ENCODE data around the gene PLCB1.
A peak's percentile ranks its signal among the peaks of the same experiment; 100 is the strongest.

The PLCB1 gene

DNA sequence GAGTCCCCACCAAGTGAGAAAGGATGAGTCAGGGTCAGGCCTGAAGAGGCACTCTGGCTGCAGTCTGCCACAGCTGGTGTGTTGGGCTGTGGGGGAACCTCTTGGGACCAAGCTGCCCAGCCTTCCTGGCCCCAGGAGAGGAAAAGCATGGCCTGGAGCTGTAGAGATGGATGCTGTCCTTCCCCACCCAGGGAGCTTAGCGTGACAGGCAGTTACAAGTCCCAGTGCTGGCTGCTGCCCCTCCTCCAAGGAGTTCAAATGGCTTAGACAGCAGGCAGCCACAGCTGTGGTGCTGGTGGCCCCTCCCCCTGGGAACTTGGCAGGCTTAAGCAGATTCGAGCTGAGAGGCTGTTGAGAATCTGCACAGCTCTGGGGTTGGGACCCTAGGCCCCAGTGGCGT lies 253.2 kb downstream of the PLCB1 start:
- DNase-seq (ENCODE audit: low spot score) = no peak
- TF ChIP-seq, protein P1, sequence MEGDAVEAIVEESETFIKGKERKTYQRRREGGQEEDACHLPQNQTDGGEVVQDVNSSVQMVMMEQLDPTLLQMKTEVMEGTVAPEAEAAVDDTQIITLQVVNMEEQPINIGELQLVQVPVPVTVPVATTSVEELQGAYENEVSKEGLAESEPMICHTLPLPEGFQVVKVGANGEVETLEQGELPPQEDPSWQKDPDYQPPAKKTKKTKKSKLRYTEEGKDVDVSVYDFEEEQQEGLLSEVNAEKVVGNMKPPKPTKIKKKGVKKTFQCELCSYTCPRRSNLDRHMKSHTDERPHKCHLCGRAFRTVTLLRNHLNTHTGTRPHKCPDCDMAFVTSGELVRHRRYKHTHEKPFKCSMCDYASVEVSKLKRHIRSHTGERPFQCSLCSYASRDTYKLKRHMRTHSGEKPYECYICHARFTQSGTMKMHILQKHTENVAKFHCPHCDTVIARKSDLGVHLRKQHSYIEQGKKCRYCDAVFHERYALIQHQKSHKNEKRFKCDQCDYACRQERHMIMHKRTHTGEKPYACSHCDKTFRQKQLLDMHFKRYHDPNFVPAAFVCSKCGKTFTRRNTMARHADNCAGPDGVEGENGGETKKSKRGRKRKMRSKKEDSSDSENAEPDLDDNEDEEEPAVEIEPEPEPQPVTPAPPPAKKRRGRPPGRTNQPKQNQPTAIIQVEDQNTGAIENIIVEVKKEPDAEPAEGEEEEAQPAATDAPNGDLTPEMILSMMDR (IDR thresholded peaks at IDR 0.05; ENCODE audit: extremely low read depth, missing control alignments) = no peak

DNA sequence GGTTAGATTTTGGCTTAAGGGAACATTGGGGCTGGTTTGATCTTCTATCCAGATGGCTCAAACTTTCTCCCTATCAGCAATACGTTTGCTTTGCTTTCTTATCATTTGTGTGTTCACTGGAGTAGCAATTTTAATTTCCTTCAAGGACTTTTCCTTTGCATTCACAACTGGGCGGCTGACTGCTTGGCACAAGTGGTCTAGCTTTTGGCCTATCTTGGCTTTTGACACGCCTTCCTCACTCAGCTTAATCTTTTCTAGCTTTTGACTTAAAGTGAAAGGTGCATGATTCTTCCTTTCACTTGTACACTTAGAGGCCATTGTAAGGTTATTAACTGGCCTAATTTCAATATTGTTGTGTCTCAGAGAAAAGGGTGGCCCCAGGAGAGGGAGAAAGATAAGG lies 254.9 kb downstream of the PLCB1 start:
- TF ChIP-seq, protein P1 (IDR thresholded peaks at IDR 0.05; ENCODE audit: extremely low read depth, missing control alignments) = no peak
- DNase-seq (ENCODE audit: low spot score) = no peak

DNA sequence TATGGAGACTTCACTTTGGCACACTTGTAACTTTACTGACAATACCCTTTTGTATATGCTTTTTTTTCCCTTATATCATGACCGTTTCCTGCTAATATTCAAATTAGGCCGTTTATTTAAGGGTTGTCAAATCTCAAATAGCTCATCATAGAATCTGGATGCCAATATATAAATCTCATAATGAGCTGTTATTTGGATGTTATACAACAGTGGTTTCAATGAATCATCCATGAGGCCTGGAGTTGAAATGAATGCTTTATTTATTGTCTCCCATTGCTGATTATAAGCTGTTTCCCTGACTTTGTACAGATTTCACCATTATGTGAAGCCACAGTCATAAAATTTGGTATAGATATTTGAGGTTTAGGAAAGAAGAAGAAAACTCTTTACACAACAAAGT lies 256.1 kb downstream of the PLCB1 start:
- no peak for DNase-seq (ENCODE audit: low spot score)
- TF ChIP-seq, protein P1 (IDR thresholded peaks at IDR 0.05; ENCODE audit: extremely low read depth, missing control alignments) = no peak

DNA sequence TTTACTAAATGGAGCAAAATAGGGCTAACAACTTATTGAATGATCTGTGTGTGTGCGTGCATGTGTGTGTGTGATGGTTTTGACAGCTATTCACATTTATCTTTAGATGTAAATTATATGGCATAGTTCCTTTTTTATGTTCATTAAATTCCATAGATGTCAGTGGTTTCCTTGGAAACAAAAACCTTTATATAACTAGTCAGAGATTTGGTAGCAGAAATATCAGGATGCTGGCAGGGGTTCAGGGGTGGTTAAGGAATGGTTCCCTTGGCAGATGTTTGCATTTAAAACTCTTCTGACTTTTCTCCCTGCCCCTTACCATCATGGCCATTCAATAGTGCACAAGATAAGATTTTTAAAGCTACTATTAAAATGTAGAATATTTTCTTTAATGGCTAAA lies 256.6 kb downstream of the PLCB1 start:
- TF ChIP-seq, protein P1 (IDR thresholded peaks at IDR 0.05; ENCODE audit: extremely low read depth, missing control alignments) = no peak

DNA sequence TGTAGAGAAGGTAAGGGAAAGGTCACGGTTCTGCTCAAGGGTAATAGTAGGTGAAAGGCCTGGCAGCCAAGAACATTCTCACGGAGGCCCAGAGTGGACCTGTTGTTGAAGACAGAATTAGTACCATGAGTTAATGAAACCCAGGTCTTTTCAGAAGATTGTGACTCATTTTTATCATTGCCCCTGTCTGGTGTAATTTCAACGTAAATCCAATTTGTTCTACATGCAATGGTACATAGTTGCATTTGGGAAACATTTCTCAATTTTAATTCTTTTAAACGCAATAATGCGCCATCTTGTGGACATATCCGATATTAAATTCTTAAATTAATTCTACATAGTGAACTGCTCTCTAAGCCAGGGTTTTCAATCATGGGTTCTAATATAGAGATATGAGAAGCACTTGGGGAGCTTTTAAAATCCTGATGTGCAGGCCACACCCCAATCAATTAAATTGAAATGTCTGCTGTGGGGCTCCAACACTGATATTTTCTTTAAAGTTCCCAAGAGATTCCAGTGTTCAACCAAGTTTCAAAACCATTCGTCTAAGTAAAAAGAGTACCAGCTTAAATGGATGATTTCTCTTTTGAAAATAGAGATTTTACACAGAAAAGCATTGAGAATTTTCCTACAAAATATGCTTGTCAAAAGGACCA lies 257.4 kb downstream of the PLCB1 start:
- TF ChIP-seq, protein P1 (IDR thresholded peaks at IDR 0.05; ENCODE audit: extremely low read depth, missing control alignments) = peak; percentile 15
- DNase-seq (ENCODE audit: low spot score) = peak; percentile 8

More for the DNA sequence above, 256.6 kb downstream of the PLCB1 start:
- no peak for DNase-seq (ENCODE audit: low spot score)

DNA sequence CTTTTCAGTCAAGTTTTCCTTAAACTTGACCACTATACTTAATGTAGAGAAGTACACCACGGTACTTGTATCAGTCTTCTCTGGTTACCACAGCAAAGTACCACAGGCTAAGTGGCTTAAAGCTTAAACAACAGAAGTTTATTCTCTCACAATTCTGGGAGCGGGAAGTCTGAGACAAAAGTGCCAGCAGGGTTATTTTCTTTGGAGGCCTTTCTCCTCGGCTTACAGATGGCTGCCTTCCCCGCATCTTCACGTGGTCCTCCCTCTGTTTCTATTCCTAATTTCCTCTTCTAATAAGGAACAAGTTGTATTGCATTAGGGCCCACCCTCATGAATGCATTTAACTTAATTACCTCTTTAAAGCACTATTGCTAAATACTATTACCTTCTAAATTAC lies 258.0 kb downstream of the PLCB1 start:
- no peak for DNase-seq (ENCODE audit: low spot score)
- TF ChIP-seq, protein P1 (IDR thresholded peaks at IDR 0.05; ENCODE audit: extremely low read depth, missing control alignments) = no peak

DNA sequence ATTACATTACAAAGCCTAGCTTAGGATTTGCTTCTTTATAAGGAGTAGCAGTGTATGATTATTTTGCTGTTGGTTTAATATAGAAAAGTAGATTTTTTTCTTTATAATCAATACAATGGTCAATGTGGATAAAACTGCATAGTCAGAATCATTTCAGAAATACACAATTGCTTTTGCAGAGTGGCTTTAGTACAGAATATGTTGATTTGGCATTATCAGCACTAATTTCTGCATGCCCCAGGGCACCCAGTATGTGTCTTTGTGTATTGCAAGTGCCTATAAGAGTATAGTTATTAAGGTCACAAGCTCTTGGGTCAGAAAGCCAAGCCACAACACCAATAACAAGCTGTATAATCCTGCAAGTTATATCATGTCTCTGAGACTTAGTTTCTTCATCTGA lies 258.4 kb downstream of the PLCB1 start:
- no peak for DNase-seq (ENCODE audit: low spot score)
- TF ChIP-seq, protein P1 (IDR thresholded peaks at IDR 0.05; ENCODE audit: extremely low read depth, missing control alignments) = no peak

Data from GM20000 (cell line).